ENCODE data around the gene EID3. TPM values are rescaled to one million over a fixed set of nuclear protein-coding genes. Genes with fewer than 3 reads are reported as not detected.
"Not testable (repeated sequence)": the region's sequence is repeated elsewhere in the genome, so short reads cannot be mapped to it uniquely, and the experiment has no call there.

Gene EID3
- 1.5 and 2.7 TPM in 2 replicates for total RNA-seq (2014; rRNA removed; shearing (Covaris generic); ENCODE audit: low replicate concordance)

- H3K4me3 ChIP-seq (ENCODE audit: low read length), result no peak within 1 kb of the TSS
- no peak within 1 kb of the TSS for H2AFZ ChIP-seq (ENCODE audit: low read length)
Measured at GRCh38 chr12:104303538-104304151, at the start of gene EID3. Gene EID3 (plus strand): TSS chr12:104303739. CDS start chr12:104303935, 196 bp downstream.

GRCh38 chr12:104257913-104258472, 45.5 kb upstream of the EID3 start:
- no peaks in the 10 kb centered on the region for H4K20me1 ChIP-seq (ENCODE audit: insufficient read depth, low read depth, low read length)

More at GRCh38 chr12:104303538-104304151, at the start of gene EID3:
- Histone ChIP-seq H3K27me3 (ENCODE audit: low read length) (no peaks in the 10 kb centered on the region), H3K4me2 (ENCODE audit: low read depth, low read length, poor library complexity, severe bottlenecking) (no peak within 1 kb of the TSS), H3K27ac (ENCODE audit: low read length) (no peak within 1 kb of the TSS), H3K4me1 (ENCODE audit: low read length) (peaks cover 19% of the 10 kb centered on the region), H3K36me3 (ENCODE audit: insufficient read depth, low read length) (peaks cover 20% of the 10 kb centered on the region; the same call in 1 of the 2 replicates), H4K20me1 (ENCODE audit: insufficient read depth, low read depth, low read length) (peaks cover 30% of the 10 kb centered on the region), H3K9me3 (ENCODE audit: low read length) (no peaks in the 10 kb centered on the region), H3K9me2 (replicated peaks; ENCODE audit: insufficient read depth, low read length) (no peaks in the 10 kb centered on the region), H3K9ac (ENCODE audit: low read length) (no peak within 1 kb of the TSS), H3K79me2 (ENCODE audit: low read length) (peaks cover 96% of the 10 kb centered on the region)
- no peak for DNase-seq

GRCh38 chr12:104258476-104259067, 45.0 kb upstream of the EID3 start:
- H2AFZ ChIP-seq (ENCODE audit: low read length), result no peak overlapping the region
- no peaks in the 10 kb centered on the region for H3K9me3 ChIP-seq (ENCODE audit: low read length)
- H3K9ac ChIP-seq (ENCODE audit: low read length), result no peak overlapping the region
- H3K27ac ChIP-seq (ENCODE audit: low read length), result no peak overlapping the region
- no peak for DNase-seq
- H3K4me1 ChIP-seq (ENCODE audit: low read length), result peaks cover 9% of the 10 kb centered on the region
- H3K27me3 ChIP-seq (ENCODE audit: low read length), result no peaks in the 10 kb centered on the region
- no peaks in the 10 kb centered on the region for H3K9me2 ChIP-seq (replicated peaks; ENCODE audit: insufficient read depth, low read length)
- no peaks in the 10 kb centered on the region for H3K36me3 ChIP-seq (ENCODE audit: insufficient read depth, low read length)
- H3K4me3 ChIP-seq (ENCODE audit: low read length), result no peak overlapping the region
- no peaks in the 10 kb centered on the region for H4K20me1 ChIP-seq (ENCODE audit: insufficient read depth, low read depth, low read length)
- H3K79me2 ChIP-seq (ENCODE audit: low read length), result no peaks in the 10 kb centered on the region
- H3K4me2 ChIP-seq (ENCODE audit: low read depth, low read length, poor library complexity, severe bottlenecking), result no peak overlapping the region

More at GRCh38 chr12:104257913-104258472, 45.5 kb upstream of the EID3 start:
- no peak for DNase-seq
- Histone ChIP-seq H3K9ac (ENCODE audit: low read length) (no peak overlapping the region), H3K4me3 (ENCODE audit: low read length) (no peak overlapping the region), H3K4me2 (ENCODE audit: low read depth, low read length, poor library complexity, severe bottlenecking) (no peak overlapping the region), H3K36me3 (ENCODE audit: insufficient read depth, low read length) (no peaks in the 10 kb centered on the region), H2AFZ (ENCODE audit: low read length) (no peak overlapping the region), H3K79me2 (ENCODE audit: low read length) (no peaks in the 10 kb centered on the region), H3K4me1 (ENCODE audit: low read length) (peaks cover 15% of the 10 kb centered on the region), H3K27me3 (ENCODE audit: low read length) (no peaks in the 10 kb centered on the region), H3K9me3 (ENCODE audit: low read length) (no peaks in the 10 kb centered on the region), H3K27ac (ENCODE audit: low read length) (no peak overlapping the region), H3K9me2 (replicated peaks; ENCODE audit: insufficient read depth, low read length) (no peaks in the 10 kb centered on the region)

DNA sequence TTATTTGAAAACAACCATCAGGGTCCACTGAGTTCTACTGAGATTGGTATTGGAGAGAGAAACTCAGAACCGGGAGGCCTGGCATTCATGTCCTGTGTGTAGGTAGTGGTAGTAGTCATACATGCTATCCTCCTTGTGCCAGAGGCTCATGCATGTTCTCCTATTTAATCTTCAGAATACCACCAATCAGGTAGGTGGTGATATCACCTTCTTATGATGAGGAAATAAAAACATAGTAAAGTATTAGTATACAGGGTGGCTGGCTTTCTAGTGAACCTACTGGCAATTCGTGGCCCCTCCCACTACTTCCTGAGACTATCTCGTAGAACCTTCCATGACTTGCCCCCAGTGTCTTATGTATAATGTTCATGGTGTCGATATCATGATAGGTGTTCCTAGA, 40.5 kb upstream of the EID3 start:
- H3K79me2 ChIP-seq (ENCODE audit: low read length), result no peaks in the 10 kb centered on the region

DNA sequence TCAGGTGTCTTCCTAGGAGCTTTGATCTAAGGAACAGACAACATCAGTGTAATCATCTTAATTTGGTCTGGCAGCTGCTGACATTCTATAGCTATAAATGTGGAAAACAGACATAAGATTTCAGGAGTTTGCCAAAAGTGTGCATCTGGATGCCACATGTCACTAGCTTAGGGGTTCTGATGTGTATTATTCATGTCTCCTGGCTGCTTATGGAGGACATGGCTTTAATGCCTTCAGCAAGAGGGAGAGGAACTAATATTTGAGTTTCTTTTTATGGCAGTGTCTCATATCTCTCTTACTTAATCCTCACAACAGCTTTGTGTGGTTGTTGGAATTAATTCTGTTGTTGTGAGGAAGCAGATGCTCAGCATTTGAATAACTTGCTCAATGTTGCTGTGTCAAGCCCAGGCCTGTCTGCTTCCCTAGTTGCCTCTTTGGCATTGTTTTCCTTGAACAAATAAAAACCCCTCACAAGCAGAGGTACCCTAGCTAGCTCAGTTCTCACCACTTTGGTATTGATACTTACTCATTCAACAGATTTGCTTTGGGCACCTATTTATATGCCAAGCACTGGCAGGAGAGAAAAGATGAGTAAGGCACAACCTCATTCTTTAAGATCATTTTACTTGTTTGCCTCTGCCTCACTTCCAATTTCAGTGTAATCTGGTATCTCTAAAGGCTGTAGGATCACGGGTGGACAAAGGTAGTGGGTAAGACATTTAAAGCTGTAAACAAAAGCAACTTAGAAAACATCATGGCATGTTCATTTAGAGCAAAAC, 39.8 kb upstream of the EID3 start:
- no peak overlapping the region for H3K27ac ChIP-seq (ENCODE audit: low read length)
- no peak overlapping the region for H3K4me2 ChIP-seq (ENCODE audit: low read depth, low read length, poor library complexity, severe bottlenecking)
- H3K4me1 ChIP-seq (ENCODE audit: low read length), result no peaks in the 10 kb centered on the region
- H3K9me2 ChIP-seq (replicated peaks; ENCODE audit: insufficient read depth, low read length), result no peaks in the 10 kb centered on the region
- no peaks in the 10 kb centered on the region for H3K9me3 ChIP-seq (ENCODE audit: low read length)
- no peak overlapping the region for H2AFZ ChIP-seq (ENCODE audit: low read length)
- H3K36me3 ChIP-seq (ENCODE audit: insufficient read depth, low read length), result no peaks in the 10 kb centered on the region
- no peaks in the 10 kb centered on the region for H3K27me3 ChIP-seq (ENCODE audit: low read length)
- no peak for DNase-seq
- H3K4me3 ChIP-seq (ENCODE audit: low read length), result no peak overlapping the region
- H3K79me2 ChIP-seq (ENCODE audit: low read length), result no peaks in the 10 kb centered on the region
- H3K9ac ChIP-seq (ENCODE audit: low read length), result no peak overlapping the region
- H4K20me1 ChIP-seq (ENCODE audit: insufficient read depth, low read depth, low read length), result no peaks in the 10 kb centered on the region

More for the DNA sequence above, 40.5 kb upstream of the EID3 start:
- no peak overlapping the region for H3K9ac ChIP-seq (ENCODE audit: low read length)
- no peak overlapping the region for H2AFZ ChIP-seq (ENCODE audit: low read length)
- no peak overlapping the region for H3K4me2 ChIP-seq (ENCODE audit: low read depth, low read length, poor library complexity, severe bottlenecking)
- no peaks in the 10 kb centered on the region for H3K9me3 ChIP-seq (ENCODE audit: low read length)
- no peak for DNase-seq
- no peak overlapping the region for H3K4me3 ChIP-seq (ENCODE audit: low read length)
- H3K4me1 ChIP-seq (ENCODE audit: low read length), result no peaks in the 10 kb centered on the region
- H3K9me2 ChIP-seq (replicated peaks; ENCODE audit: insufficient read depth, low read length), result no peaks in the 10 kb centered on the region
- no peaks in the 10 kb centered on the region for H3K36me3 ChIP-seq (ENCODE audit: insufficient read depth, low read length)
- H4K20me1 ChIP-seq (ENCODE audit: insufficient read depth, low read depth, low read length), result no peaks in the 10 kb centered on the region
- no peaks in the 10 kb centered on the region for H3K27me3 ChIP-seq (ENCODE audit: low read length)
- no peak overlapping the region for H3K27ac ChIP-seq (ENCODE audit: low read length)

- not testable (repeated sequence) for H2AFZ ChIP-seq (ENCODE audit: low read length); H3K27me3 ChIP-seq (ENCODE audit: low read length); H3K4me2 ChIP-seq (ENCODE audit: low read depth, low read length, poor library complexity, severe bottlenecking); H3K79me2 ChIP-seq (ENCODE audit: low read length); H3K9me2 ChIP-seq (replicated peaks; ENCODE audit: insufficient read depth, low read length); H3K9me3 ChIP-seq (ENCODE audit: low read length); DNase-seq; H4K20me1 ChIP-seq (ENCODE audit: insufficient read depth, low read depth, low read length); H3K4me1 ChIP-seq (ENCODE audit: low read length); H3K36me3 ChIP-seq (ENCODE audit: insufficient read depth, low read length); H3K9ac ChIP-seq (ENCODE audit: low read length); H3K27ac ChIP-seq (ENCODE audit: low read length); H3K4me3 ChIP-seq (ENCODE audit: low read length)
Measured at GRCh38 chr12:104265436-104265835, 38.1 kb upstream of the EID3 start.

DNA sequence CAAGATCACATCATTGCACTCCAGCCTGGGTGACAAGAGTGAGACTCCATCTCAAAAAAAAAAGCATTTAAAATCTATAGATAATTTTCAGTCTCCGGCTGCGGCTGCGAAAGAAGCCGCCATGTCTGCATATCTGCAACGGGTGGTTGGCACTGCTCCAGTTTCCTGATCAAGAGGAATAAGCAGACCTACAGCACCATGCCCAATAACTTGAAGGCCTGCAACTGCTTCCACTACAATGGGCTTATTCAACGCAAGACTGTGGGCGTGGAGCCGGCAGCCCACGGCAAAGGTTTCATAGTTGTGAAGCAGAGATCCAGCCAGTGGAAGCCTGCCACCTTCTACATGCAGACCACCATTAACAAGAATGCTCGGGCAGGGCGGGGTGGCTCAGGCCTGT, 30.6 kb upstream of the EID3 start:
- H4K20me1 ChIP-seq (ENCODE audit: insufficient read depth, low read depth, low read length), result no peaks in the 10 kb centered on the region
- H3K27ac ChIP-seq (ENCODE audit: low read length), result no peak overlapping the region
- H3K9ac ChIP-seq (ENCODE audit: low read length), result no peak overlapping the region
- no peaks in the 10 kb centered on the region for H3K9me2 ChIP-seq (replicated peaks; ENCODE audit: insufficient read depth, low read length)
- no peaks in the 10 kb centered on the region for H3K36me3 ChIP-seq (ENCODE audit: insufficient read depth, low read length)
- H3K4me1 ChIP-seq (ENCODE audit: low read length), result peaks cover 26% of the 10 kb centered on the region
- no peak overlapping the region for H2AFZ ChIP-seq (ENCODE audit: low read length)
- H3K4me3 ChIP-seq (ENCODE audit: low read length), result no peak overlapping the region
- H3K4me2 ChIP-seq (ENCODE audit: low read depth, low read length, poor library complexity, severe bottlenecking), result no peak overlapping the region
- H3K9me3 ChIP-seq (ENCODE audit: low read length), result no peaks in the 10 kb centered on the region
- DNase-seq, result no peak
- no peaks in the 10 kb centered on the region for H3K27me3 ChIP-seq (ENCODE audit: low read length)
- no peaks in the 10 kb centered on the region for H3K79me2 ChIP-seq (ENCODE audit: low read length)

GRCh38 chr12:104273503-104273902, 30.0 kb upstream of the EID3 start:
- DNase-seq, result no peak
- H4K20me1 ChIP-seq (ENCODE audit: insufficient read depth, low read depth, low read length), result no peaks in the 10 kb centered on the region

More at GRCh38 chr12:104273503-104273902, 30.0 kb upstream of the EID3 start:
- no peak overlapping the region for H3K9ac ChIP-seq (ENCODE audit: low read length)
- no peak overlapping the region for H3K4me2 ChIP-seq (ENCODE audit: low read depth, low read length, poor library complexity, severe bottlenecking)
- peaks cover 26% of the 10 kb centered on the region for H3K4me1 ChIP-seq (ENCODE audit: low read length)
- no peak overlapping the region for H3K4me3 ChIP-seq (ENCODE audit: low read length)
- H3K27me3 ChIP-seq (ENCODE audit: low read length), result no peaks in the 10 kb centered on the region
- no peaks in the 10 kb centered on the region for H3K9me3 ChIP-seq (ENCODE audit: low read length)
- H2AFZ ChIP-seq (ENCODE audit: low read length), result no peak overlapping the region
- no peaks in the 10 kb centered on the region for H3K36me3 ChIP-seq (ENCODE audit: insufficient read depth, low read length)
- no peaks in the 10 kb centered on the region for H3K79me2 ChIP-seq (ENCODE audit: low read length)
- H3K9me2 ChIP-seq (replicated peaks; ENCODE audit: insufficient read depth, low read length), result no peaks in the 10 kb centered on the region
- H3K27ac ChIP-seq (ENCODE audit: low read length), result no peak overlapping the region
